ENCODE measurements around the gene RER1. TPM values are rescaled to one million over a fixed set of nuclear protein-coding genes. Genes with fewer than 3 reads are reported as not detected.
A peak's percentile ranks its signal among the peaks of the same experiment; 100 is the strongest.

Gene RER1
- total and polyA plus RNA-seq, 8 donors: 89.6 to 167 (median 101) TPM

DNA sequence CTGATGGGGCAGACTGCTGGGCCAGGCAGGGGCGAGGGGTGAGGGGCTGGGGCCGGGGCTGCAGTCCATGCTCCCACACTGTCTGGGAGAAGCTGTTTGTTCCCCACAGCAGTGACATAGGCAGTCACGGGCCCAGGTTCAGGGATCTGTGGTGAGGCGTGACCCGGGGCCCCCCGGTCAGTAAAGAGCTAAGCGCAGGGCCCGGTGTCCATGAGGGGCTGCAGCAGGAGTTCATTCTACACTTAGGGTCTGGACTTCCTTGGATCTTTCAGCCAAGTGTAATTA lies 16.3 kb downstream of the RER1 start:
- TF ChIP-seq, protein P1, sequence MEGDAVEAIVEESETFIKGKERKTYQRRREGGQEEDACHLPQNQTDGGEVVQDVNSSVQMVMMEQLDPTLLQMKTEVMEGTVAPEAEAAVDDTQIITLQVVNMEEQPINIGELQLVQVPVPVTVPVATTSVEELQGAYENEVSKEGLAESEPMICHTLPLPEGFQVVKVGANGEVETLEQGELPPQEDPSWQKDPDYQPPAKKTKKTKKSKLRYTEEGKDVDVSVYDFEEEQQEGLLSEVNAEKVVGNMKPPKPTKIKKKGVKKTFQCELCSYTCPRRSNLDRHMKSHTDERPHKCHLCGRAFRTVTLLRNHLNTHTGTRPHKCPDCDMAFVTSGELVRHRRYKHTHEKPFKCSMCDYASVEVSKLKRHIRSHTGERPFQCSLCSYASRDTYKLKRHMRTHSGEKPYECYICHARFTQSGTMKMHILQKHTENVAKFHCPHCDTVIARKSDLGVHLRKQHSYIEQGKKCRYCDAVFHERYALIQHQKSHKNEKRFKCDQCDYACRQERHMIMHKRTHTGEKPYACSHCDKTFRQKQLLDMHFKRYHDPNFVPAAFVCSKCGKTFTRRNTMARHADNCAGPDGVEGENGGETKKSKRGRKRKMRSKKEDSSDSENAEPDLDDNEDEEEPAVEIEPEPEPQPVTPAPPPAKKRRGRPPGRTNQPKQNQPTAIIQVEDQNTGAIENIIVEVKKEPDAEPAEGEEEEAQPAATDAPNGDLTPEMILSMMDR (IDR thresholded peaks at IDR 0.05): no peak
- no peak for ATAC-seq
- Histone ChIP-seq H3K9me3 (no peaks in the 10 kb centered on the region), H3K36me3 (peaks cover 0 to 59% of the 10 kb centered on the region in 2 donors), H3K4me1 (peaks cover 6 to 9% of the 10 kb centered on the region in 2 donors), H3K4me3 (no peak overlapping the region), H3K27me3 (no peaks in the 10 kb centered on the region), H3K27ac (no peak overlapping the region)
- intact Hi-C loops (cut with DNase I): no loop called here
- peak in 1 of 4 donors; percentile 62 for DNase-seq

DNA sequence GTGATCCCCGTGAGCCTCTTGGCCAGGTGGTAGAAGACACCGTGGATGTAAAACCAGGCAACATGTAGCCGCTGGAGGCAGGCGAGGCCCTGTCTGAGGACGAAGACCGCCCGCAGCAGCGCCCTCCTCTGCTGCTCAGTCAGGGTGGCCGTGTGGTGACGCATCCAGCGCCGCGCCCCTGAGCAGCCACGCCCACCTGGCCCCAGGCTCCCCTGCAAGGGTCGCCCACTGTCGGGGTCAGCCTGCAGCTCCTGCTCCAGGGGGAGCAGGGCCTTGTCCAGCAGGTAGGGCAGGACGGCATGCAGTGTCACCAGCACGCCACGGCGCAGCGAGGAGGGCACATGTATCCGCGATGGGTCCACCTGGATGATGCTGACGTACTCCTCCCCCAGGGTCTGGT lies 16.8 kb downstream of the RER1 start:
- TF ChIP-seq, protein P1 (IDR thresholded peaks at IDR 0.05): no peak
- intact Hi-C loops (cut with DNase I): no loop called here
- peaks cover 0 to 54% of the 10 kb centered on the region in 2 donors for H3K36me3 ChIP-seq

DNA sequence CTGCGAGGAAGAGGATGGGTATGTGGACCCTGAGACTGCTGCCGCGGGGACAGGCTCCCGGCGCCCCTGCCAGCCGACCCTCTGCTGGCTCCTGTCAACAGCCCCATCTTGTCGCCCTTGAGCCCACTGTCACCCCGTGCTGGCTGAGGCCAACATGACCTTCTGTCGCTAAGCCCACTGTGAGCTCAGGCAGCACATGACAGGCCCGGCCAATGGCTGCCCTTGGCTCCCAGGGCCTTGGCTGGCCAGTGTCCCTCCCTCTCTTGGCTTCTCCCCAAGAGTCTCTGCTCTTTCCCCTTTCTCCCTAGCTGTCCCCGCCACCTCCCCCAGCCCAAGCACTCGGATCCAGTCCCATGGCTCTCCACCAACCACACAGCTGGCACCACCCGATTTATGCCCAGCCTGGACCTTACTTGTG lies 17.2 kb downstream of the RER1 start:
- no peak overlapping the region for H3K27ac ChIP-seq
- no peak for ATAC-seq
- intact Hi-C loops (cut with DNase I): no loop called here
- DNase-seq: peak in 1 of 4 donors; percentile 71
- H3K36me3 ChIP-seq: peaks cover 0 to 50% of the 10 kb centered on the region in 2 donors
- H3K4me3 ChIP-seq: no peak overlapping the region
- H3K9me3 ChIP-seq: no peaks in the 10 kb centered on the region
- TF ChIP-seq, protein P1 (IDR thresholded peaks at IDR 0.05): no peak
- H3K27me3 ChIP-seq: no peaks in the 10 kb centered on the region
- H3K4me1 ChIP-seq: peaks cover 13 to 19% of the 10 kb centered on the region in 2 donors

More for the DNA sequence above, 16.8 kb downstream of the RER1 start:
- peaks cover 11 to 15% of the 10 kb centered on the region in 2 donors for H3K4me1 ChIP-seq
- H3K9me3 ChIP-seq: no peaks in the 10 kb centered on the region
- H3K4me3 ChIP-seq: no peak overlapping the region
- DNase-seq (peak in 1 of 4 donors; percentile 72), ATAC-seq (no peak)
- no peaks in the 10 kb centered on the region for H3K27me3 ChIP-seq
- H3K27ac ChIP-seq: no peak overlapping the region

DNA sequence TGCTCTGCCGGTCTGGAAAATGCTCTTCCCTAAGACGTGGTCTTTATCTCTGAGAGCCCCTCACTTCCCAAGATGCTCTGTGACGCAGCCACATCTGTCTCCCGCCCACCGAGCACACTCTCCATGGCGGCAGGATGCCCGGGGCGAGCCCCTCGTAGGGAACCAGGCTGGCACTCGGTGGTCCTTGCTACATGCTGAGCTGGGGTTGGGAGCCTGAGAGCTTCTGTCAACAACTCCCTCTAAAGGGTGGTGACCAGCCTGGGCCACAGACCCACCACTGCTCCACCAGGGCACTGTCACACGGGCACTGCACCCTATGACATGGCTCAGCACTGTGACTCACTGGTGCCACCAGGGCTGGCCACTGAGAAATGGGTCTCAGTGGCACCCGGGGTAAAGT lies 18.1 kb downstream of the RER1 start:
- Histone ChIP-seq H3K36me3 (peaks cover 0 to 41% of the 10 kb centered on the region in 2 donors), H3K27ac (no peak overlapping the region), H3K4me1 (peaks cover 16 to 27% of the 10 kb centered on the region in 2 donors), H3K4me3 (no peak overlapping the region), H3K9me3 (no peaks in the 10 kb centered on the region), H3K27me3 (peaks cover 0 to 2% of the 10 kb centered on the region in 2 donors)
- DNase-seq (peak in 1 of 4 donors; percentile 60), ATAC-seq (no peak)
- intact Hi-C loops (cut with DNase I): loop anchor here in 1 of 2 donors (5.0 to 10.0 kb wide), 4 partner anchors 135 to 1015 kb away; no protein-coding TSS in a partner anchor
- TF ChIP-seq, protein P1 (IDR thresholded peaks at IDR 0.05): no peak

DNA sequence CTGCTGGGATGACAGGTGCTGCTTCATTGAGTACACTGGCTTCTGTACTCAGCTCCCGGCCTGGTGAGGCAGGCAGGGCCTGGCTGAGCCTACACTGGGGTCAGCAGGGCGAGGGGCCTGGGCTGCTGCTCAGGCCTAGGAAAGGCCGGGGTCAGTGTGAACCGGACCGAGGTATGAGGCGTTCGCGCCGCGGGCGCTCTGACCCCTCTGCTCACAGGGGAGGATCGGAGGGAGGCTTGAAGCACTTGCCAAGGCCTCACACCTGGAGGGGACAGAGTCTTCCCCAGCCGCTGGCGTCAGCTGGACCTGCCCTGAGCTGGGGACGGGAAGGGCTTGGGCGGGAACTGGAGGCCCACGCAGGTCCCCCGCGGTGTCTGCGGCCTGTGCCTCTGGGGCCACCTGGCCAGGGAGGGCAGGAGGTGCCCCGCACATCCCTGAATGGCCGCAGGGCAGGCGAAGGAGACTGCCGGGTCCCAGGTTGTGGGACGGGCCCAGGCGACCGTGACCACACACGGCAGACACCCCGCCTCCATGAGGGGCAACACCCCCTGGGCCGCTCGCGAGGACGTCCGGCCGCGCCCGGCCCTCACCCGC lies 20.3 kb downstream of the RER1 start:
- intact Hi-C loops (cut with DNase I): loop anchor here in 1 of 2 donors (5.0 to 10.0 kb wide), 4 partner anchors 133 to 1013 kb away; no protein-coding TSS in a partner anchor
- DNase-seq (peak in 2 of 4 donors; percentile 50 to 82), ATAC-seq (peak; percentile 2)
- TF ChIP-seq, protein P1 (IDR thresholded peaks at IDR 0.05): no peak
- Histone ChIP-seq H3K27me3 (peaks cover 0 to 24% of the 10 kb centered on the region in 2 donors), H3K4me3 (peak overlapping the region; percentile 75 to 99), H3K9me3 (no peaks in the 10 kb centered on the region), H3K36me3 (peaks cover 0 to 19% of the 10 kb centered on the region in 2 donors), H3K27ac (peak overlapping the region in 1 of 2 donors; percentile 88), H3K4me1 (peaks cover 16 to 27% of the 10 kb centered on the region in 2 donors)
